GM12892 (cell line): ENCODE measurements around the gene CARD16.

ENCODE experiments used
- DNase-seq: peaks from one replicate; pipeline ENCODE4 v3.0.0; 2011; ENCODE audit not compliant: insufficient read length
- FAIRE-seq: peaks from 2 replicates; lab custom pipeline; 2011; peaks lifted over from hg19 to GRCh38; lab: Jason Lieb, UNC
- POLR2A ChIP-seq: IDR thresholded peaks from 2 replicates; pipeline ENCODE4 v1.6.1; 2011; ENCODE audit warnings: low read depth, low read length, control low read depth
- POLR2AphosphoS5 ChIP-seq: IDR thresholded peaks from 2 replicates; pipeline ENCODE4 v1.6.1; 2011; ENCODE audit warnings: low read depth, low read length, control low read depth
- TAF1 ChIP-seq: IDR thresholded peaks from 2 replicates; pipeline ENCODE4 v1.6.1; 2011; ENCODE audit warnings: low read depth, mild to moderate bottlenecking, control low read depth, low read length, borderline replicate concordance

The CARD16 gene

DNA sequence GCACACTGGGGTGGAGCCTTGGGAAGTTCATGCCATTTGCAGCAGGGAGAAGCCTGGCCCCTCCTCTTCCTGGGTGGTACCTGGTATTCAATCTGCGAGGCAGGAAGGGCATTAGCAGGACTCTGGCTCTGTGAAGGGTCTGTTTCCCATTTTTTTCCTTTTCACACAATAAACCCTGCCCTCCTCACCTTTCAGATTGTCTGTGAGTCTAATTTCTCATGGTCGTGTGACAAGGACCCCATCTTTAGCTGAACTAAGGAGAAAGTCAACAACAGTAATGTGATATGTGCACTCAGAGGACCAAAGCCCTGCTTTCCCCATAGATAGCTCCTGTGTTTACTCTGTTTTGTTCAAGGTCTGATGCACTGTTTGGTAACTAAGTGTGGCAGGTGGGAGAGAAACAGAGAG is 50.1 kb downstream of the CARD16 start:
- FAIRE-seq (no peak), DNase-seq (no peak)
- TF ChIP-seq TAF1 (no peak), POLR2A (no peak), POLR2AphosphoS5 (no peak)

DNA sequence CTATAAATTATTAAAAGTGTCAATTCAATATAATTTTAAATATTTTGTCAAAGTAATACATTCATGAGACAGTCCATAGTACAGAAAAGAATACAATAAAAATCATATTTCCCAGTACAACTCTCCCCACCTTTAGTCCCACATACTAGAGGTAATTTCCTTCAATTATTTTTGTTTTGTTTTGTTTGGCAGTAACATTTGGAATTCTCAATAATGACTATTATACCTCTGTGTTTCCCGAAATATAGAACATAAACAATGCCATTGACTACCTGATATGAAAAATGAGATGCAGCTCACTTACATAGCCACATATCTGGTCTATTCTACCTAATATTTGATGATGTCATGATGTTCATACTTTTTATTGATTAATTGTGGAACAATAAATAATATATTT is 52.4 kb downstream of the CARD16 start:
- TF ChIP-seq POLR2A, result no peak
- TF ChIP-seq TAF1, result no peak
- no peak for TF ChIP-seq POLR2AphosphoS5
- FAIRE-seq (no peak), DNase-seq (no peak)

DNA sequence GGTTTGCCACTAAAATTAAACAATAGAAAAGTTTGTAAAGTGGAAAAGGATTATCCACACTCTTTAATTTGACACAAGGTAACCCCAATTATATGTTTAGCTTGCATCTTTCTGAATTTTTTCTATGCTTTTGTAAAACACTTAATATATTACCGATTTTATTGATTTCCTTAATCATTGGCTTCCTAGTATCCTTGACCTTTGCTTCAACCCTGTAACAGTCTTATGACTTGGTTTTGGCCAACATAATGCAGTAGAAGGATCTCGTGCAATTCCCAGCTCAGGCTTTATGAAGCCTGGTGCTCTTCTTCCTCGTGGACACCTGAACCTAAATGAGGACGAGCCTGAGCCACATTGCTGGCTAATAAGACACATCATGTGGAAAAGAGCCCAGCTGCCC is 53.1 kb downstream of the CARD16 start:
- DNase-seq, result no peak
- no peak for FAIRE-seq
- TF ChIP-seq TAF1 (no peak), POLR2A (no peak), POLR2AphosphoS5 (no peak)
